Endothelial cell (in vitro differentiated cells): Measurements from ENCODE around the gene TMX4. TPM values are rescaled to one million over a fixed set of nuclear protein-coding genes. Genes with fewer than 3 reads are reported as not detected.

Source experiments
- DNase-seq: peaks from one replicate; pipeline ENCODE4 v3.0.0; 2021; ENCODE audit warnings: low spot score
- H3K27ac Mint-ChIP-seq: one replicate; pipeline ENCODE4 v1.8.0; 2021; ENCODE audit warnings: mixed read lengths, inconsistent platforms; ENCODE audit not compliant: unreplicated experiment
- H3K27me3 Mint-ChIP-seq: one replicate; pipeline ENCODE4 v1.8.0; 2021; ENCODE audit warnings: mild to moderate bottlenecking, moderate library complexity, mixed read lengths, inconsistent platforms; ENCODE audit not compliant: unreplicated experiment
- H3K36me3 Mint-ChIP-seq: one replicate; pipeline ENCODE4 v1.8.0; 2021; ENCODE audit warnings: mild to moderate bottlenecking, low read depth, mixed read lengths, inconsistent platforms; ENCODE audit not compliant: unreplicated experiment
- H3K4me1 Mint-ChIP-seq: one replicate; pipeline ENCODE4 v1.8.0; 2021; ENCODE audit warnings: mild to moderate bottlenecking, mixed read lengths, inconsistent platforms; ENCODE audit not compliant: unreplicated experiment
- H3K4me3 Mint-ChIP-seq: one replicate; pipeline ENCODE4 v1.8.0; 2021; ENCODE audit warnings: mild to moderate bottlenecking, mixed read lengths, inconsistent platforms; ENCODE audit not compliant: unreplicated experiment
- H3K9me3 Mint-ChIP-seq: one replicate; pipeline ENCODE4 v1.8.0; 2021; ENCODE audit warnings: mixed read lengths, inconsistent platforms; ENCODE audit not compliant: unreplicated experiment
- CTCF ChIP-seq: fragments of 200-600 bp; sonication (generic); IDR thresholded peaks from one replicate; pipeline ENCODE4 v1.5.0; 2021; ENCODE audit warnings: antibody characterized with exemption; ENCODE audit not compliant: unreplicated experiment
- total RNA-seq: library from RNA; stranded (reverse); fragmentation: NEBNext Ultra II Directional; extraction: Animal tissue kit (Norgen Biotek cat#: 25700); gene quantifications from one replicate; pipeline ENCODE4 v1.2.1, GENCODE V29; 2021; ENCODE audit not compliant: unreplicated experiment

Gene TMX4
- total RNA-seq, 1 donor from 2014 or later = 19.1 TPM

- peaks cover 11% of the 10 kb centered on the region for H3K36me3 Mint-ChIP-seq
- DNase-seq = no peak
- H3K4me1 Mint-ChIP-seq = no peaks in the 10 kb centered on the region
- no peaks in the 10 kb centered on the region for H3K27me3 Mint-ChIP-seq
- no peak for TF ChIP-seq CTCF
- H3K4me3 Mint-ChIP-seq = no peak overlapping the region
- H3K27ac Mint-ChIP-seq = no peak overlapping the region
- H3K9me3 Mint-ChIP-seq = no peaks in the 10 kb centered on the region
Measured at GRCh38 chr20:7996898-7997297, 22.7 kb downstream of the TMX4 start.

- no peaks in the 10 kb centered on the region for H3K4me1 Mint-ChIP-seq
- no peak overlapping the region for H3K4me3 Mint-ChIP-seq
- no peak for TF ChIP-seq CTCF
- H3K27me3 Mint-ChIP-seq = no peaks in the 10 kb centered on the region
- H3K36me3 Mint-ChIP-seq = peaks cover 11% of the 10 kb centered on the region
- H3K27ac Mint-ChIP-seq = no peak overlapping the region
- DNase-seq = no peak
- no peaks in the 10 kb centered on the region for H3K9me3 Mint-ChIP-seq
Measured at GRCh38 chr20:7994809-7995208, 24.8 kb downstream of the TMX4 start.

- H3K36me3 Mint-ChIP-seq = peaks cover 11% of the 10 kb centered on the region
- no peaks in the 10 kb centered on the region for H3K27me3 Mint-ChIP-seq
- H3K4me3 Mint-ChIP-seq = no peak overlapping the region
- H3K9me3 Mint-ChIP-seq = no peaks in the 10 kb centered on the region
- no peak for TF ChIP-seq CTCF
- no peaks in the 10 kb centered on the region for H3K4me1 Mint-ChIP-seq
- no peak overlapping the region for H3K27ac Mint-ChIP-seq
- DNase-seq = no peak
Measured at GRCh38 chr20:7993703-7994102, 25.9 kb downstream of the TMX4 start.

GRCh38 chr20:7993238-7993637 is 26.3 kb downstream of the TMX4 start:
- H3K27me3 Mint-ChIP-seq = no peaks in the 10 kb centered on the region
- H3K4me3 Mint-ChIP-seq = no peak overlapping the region
- no peaks in the 10 kb centered on the region for H3K9me3 Mint-ChIP-seq
- no peaks in the 10 kb centered on the region for H3K4me1 Mint-ChIP-seq
- peaks cover 11% of the 10 kb centered on the region for H3K36me3 Mint-ChIP-seq
- no peak overlapping the region for H3K27ac Mint-ChIP-seq
- no peak for TF ChIP-seq CTCF
- no peak for DNase-seq

GRCh38 chr20:7990385-7990784 is 29.2 kb downstream of the TMX4 start:
- Mint-ChIP-seq H3K36me3 (peaks cover 11% of the 10 kb centered on the region), H3K27me3 (no peaks in the 10 kb centered on the region)

More at GRCh38 chr20:7990385-7990784, 29.2 kb downstream of the TMX4 start:
- Mint-ChIP-seq H3K9me3 (no peaks in the 10 kb centered on the region), H3K4me3 (no peak overlapping the region), H3K27ac (no peak overlapping the region), H3K4me1 (no peaks in the 10 kb centered on the region)
- no peak for TF ChIP-seq CTCF
- no peak for DNase-seq
